Liver (tissue), 9 donors: Measurements from ENCODE around the gene GPBP1L1. TPM values are rescaled to one million over a fixed set of nuclear protein-coding genes. Genes with fewer than 3 reads are reported as not detected.

Experiments used
- DNase-seq: peaks from one replicate; pipeline ENCODE4 v3.0.0-alpha.2; 2017; ENCODE audit warnings: low spot score
- H3K27ac ChIP-seq, 2 donors: one replicate each; pipeline ENCODE4 v1.7.0; 2013; ENCODE audit warnings: inconsistent platforms in 2 of 2, low read length in 2 of 2, control low read depth in 1 of 2, low read depth in 1 of 2, mild to moderate bottlenecking in 1 of 2
- H3K27me3 ChIP-seq, 4 donors: one replicate each; pipeline versions ENCODE4 v1.6.1 to v1.7.0; 2013; ENCODE audit warnings: low read length in 3 of 4, inconsistent platforms in 1 of 4, mild to moderate bottlenecking in 1 of 4, moderate library complexity in 1 of 4; ENCODE audit not compliant: control insufficient read depth in 4 of 4, insufficient read depth in 4 of 4
- H3K36me3 ChIP-seq, 4 donors: one replicate each; pipeline versions ENCODE4 v1.6.1 to v1.7.0; 2013; ENCODE audit warnings: low read length in 3 of 4, mild to moderate bottlenecking in 3 of 4, low read depth in 1 of 4, moderate library complexity in 1 of 4; ENCODE audit not compliant: control insufficient read depth in 4 of 4, insufficient read depth in 3 of 4
- H3K4me1 ChIP-seq, 4 donors: one replicate each; pipeline versions ENCODE4 v1.6.1 to v1.7.0; 2013; ENCODE audit warnings: low read length in 3 of 4, mild to moderate bottlenecking in 3 of 4, moderate library complexity in 1 of 4; ENCODE audit not compliant: control insufficient read depth in 4 of 4, insufficient read depth in 4 of 4
- H3K4me3 ChIP-seq, 3 donors: one replicate each; pipeline versions ENCODE4 v1.6.1 to v1.7.0; 2013; ENCODE audit warnings: low read length in 3 of 3, control low read depth in 1 of 3, low read depth in 1 of 3, mild to moderate bottlenecking in 1 of 3
- H3K9ac ChIP-seq, 2 donors: one replicate each; pipeline ENCODE4 v1.7.0; 2013; ENCODE audit warnings: low read length in 2 of 2, mild to moderate bottlenecking in 2 of 2, moderate library complexity in 2 of 2, control low read depth in 1 of 2, low read depth in 1 of 2
- H3K9me3 ChIP-seq, 4 donors: one replicate each; pipeline versions ENCODE4 v1.6.1 to v1.7.0; 2013; ENCODE audit warnings: low read length in 3 of 4; ENCODE audit not compliant: control insufficient read depth in 4 of 4
- ATF3 ChIP-seq: IDR thresholded peaks from 2 replicates; pipeline ENCODE4 v1.6.1; 2016; ENCODE audit warnings: antibody characterized with exemption
- CTCF ChIP-seq: fragments of 150-350 bp; IDR thresholded peaks from 2 replicates; pipeline ENCODE4 v1.5.1; 2017; ENCODE audit warnings: improper control_type of control experiment, low read depth, low read length; ENCODE audit not compliant: missing input control
- EGR1 ChIP-seq, 2 donors: IDR thresholded peaks; 2 replicates each; pipeline ENCODE4 v1.6.1; 2016 to 2018; ENCODE audit warnings: antibody characterized with exemption in 2 of 2, low read depth in 2 of 2
- FOXA1 ChIP-seq: IDR thresholded peaks from 2 replicates; pipeline ENCODE4 v1.6.1; 2016; ENCODE audit warnings: antibody characterized with exemption
- FOXA2 ChIP-seq: IDR thresholded peaks from 2 replicates; pipeline ENCODE4 v1.6.1; 2016; ENCODE audit warnings: antibody characterized with exemption
- GABPA ChIP-seq, 2 donors: IDR thresholded peaks in 1 of 2; conservative IDR thresholded peaks in 1 of 2; 2 replicates each; pipeline ENCODE4 v1.6.1; 2016; ENCODE audit warnings: antibody characterized with exemption in 2 of 2, mild to moderate bottlenecking in 1 of 2, moderate library complexity in 1 of 2
- HNF4A ChIP-seq, 2 donors: conservative IDR thresholded peaks; 2 replicates each; pipeline ENCODE4 v1.6.1; 2016; ENCODE audit warnings: antibody characterized with exemption in 2 of 2, mild to moderate bottlenecking in 2 of 2
- HNF4G ChIP-seq: IDR thresholded peaks from 2 replicates; pipeline ENCODE4 v1.6.1; 2016; ENCODE audit warnings: antibody characterized with exemption
- JUND ChIP-seq, 2 donors: IDR thresholded peaks; 2 replicates each; pipeline ENCODE4 v1.6.1; 2016; ENCODE audit warnings: antibody characterized with exemption in 2 of 2
- MAX ChIP-seq: IDR thresholded peaks from 2 replicates; pipeline ENCODE4 v1.6.1; 2016; ENCODE audit warnings: antibody characterized with exemption
- NR2F2 ChIP-seq: IDR thresholded peaks from 2 replicates; pipeline ENCODE4 v1.6.1; 2016; ENCODE audit warnings: antibody characterized with exemption
- RAD21 ChIP-seq, 2 donors: IDR thresholded peaks; 2 replicates each; pipeline ENCODE4 v1.6.1; 2016; ENCODE audit warnings: antibody characterized with exemption in 2 of 2, mild to moderate bottlenecking in 2 of 2
- REST ChIP-seq: IDR thresholded peaks from 2 replicates; pipeline ENCODE4 v1.6.1; 2016; ENCODE audit warnings: antibody characterized with exemption, mild to moderate bottlenecking
- RXRA ChIP-seq, 2 donors: IDR thresholded peaks; 2 replicates each; pipeline ENCODE4 v1.6.1; 2017 to 2018; ENCODE audit warnings: antibody characterized with exemption in 2 of 2, mild to moderate bottlenecking in 1 of 2
- SP1 ChIP-seq: IDR thresholded peaks from 2 replicates; pipeline ENCODE4 v1.6.1; 2018; ENCODE audit warnings: antibody characterized with exemption, mild to moderate bottlenecking
- TAF1 ChIP-seq: conservative IDR thresholded peaks from 2 replicates; pipeline ENCODE4 v1.6.1; 2016; ENCODE audit warnings: antibody characterized with exemption, mild to moderate bottlenecking
- YY1 ChIP-seq: IDR thresholded peaks from 2 replicates; pipeline ENCODE4 v1.6.1; 2016; ENCODE audit warnings: antibody characterized with exemption, mild to moderate bottlenecking
- ZBTB33 ChIP-seq: IDR thresholded peaks from 2 replicates; pipeline ENCODE4 v1.6.1; 2016; ENCODE audit warnings: antibody characterized with exemption
- WGBS: extraction: QIAGEN DNeasy Blood & Tissue Kit; methylation state at CpG from one replicate; pipeline ENCODE4 v1.1.7; 2013; 5-methylcytosine and 5-hydroxymethylcytosine counted together
- polyA plus RNA-seq, 2 donors: library from polyadenylated mRNA; stranded (reverse) in 1 of 2; unstranded in 1 of 2; fragments of 200-250 nt in 1 of 2; fragments of >200 nt in 1 of 2; fragmentation: Nextera tagmentation in 1 of 2; extraction: Ambion mirVana in 1 of 2; gene quantifications; one replicate each; pipeline versions ENCODE4 v1.2.1 to v1.2.3, GENCODE V29; 2013 to 2015
- total RNA-seq, 2 donors: library from RNA; depleted of rRNA; stranded (reverse); fragments of >200 nt; gene quantifications; one replicate each; pipeline ENCODE4 v1.2.3, GENCODE V29; 2014
- donor health status: healthy.
- donor health status: healthy.
- donor health status: healthy.
- donor health status: healthy.
- donor health status: healthy.

The GPBP1L1 gene
- total and polyA plus RNA-seq, 4 donors, result 24.8 to 86.7 (median 53.5) TPM

- Histone ChIP-seq H3K9ac (no peak overlapping the region), H3K36me3 (peaks cover 6 to 45% (median 30%) of the 10 kb centered on the region in 4 donors), H3K4me3 (no peak overlapping the region), H3K27me3 (no peaks in the 10 kb centered on the region), H3K4me1 (no peaks in the 10 kb centered on the region), H3K9me3 (no peaks in the 10 kb centered on the region), H3K27ac (no peak overlapping the region)
- DNase-seq, result no peak
- WGBS, result 93% methylated on average over 1 of the region's 1 CpG
- no peak for TF ChIP-seq MAX
- TF ChIP-seq HNF4A (conservative IDR thresholded peaks at IDR 0.05), result no peak
- no peak for TF ChIP-seq HNF4G
- no peak for TF ChIP-seq YY1
- TF ChIP-seq EGR1 (IDR thresholded peaks at IDR 0.05; ENCODE audit: low read depth in 2 of 2), result no peak
Observed at GRCh38 chr1:45615885-45616284, 70.4 kb downstream of the GPBP1L1 start.

GRCh38 chr1:45612941-45613579, 73.3 kb downstream of the GPBP1L1 start:
- no peaks in the 10 kb centered on the region for H3K9me3 ChIP-seq
- peaks cover 0 to 2% (median 0%) of the 10 kb centered on the region in 4 donors for H3K4me1 ChIP-seq
- no peaks in the 10 kb centered on the region for H3K27me3 ChIP-seq
- no peak overlapping the region for H3K27ac ChIP-seq
- H3K4me3 ChIP-seq, result no peak overlapping the region
- H3K36me3 ChIP-seq, result peaks cover 6 to 43% (median 30%) of the 10 kb centered on the region in 4 donors
- no peak overlapping the region for H3K9ac ChIP-seq
- TF ChIP-seq FOXA1 (no peak), RXRA (IDR thresholded peaks at IDR 0.05) (no peak), EGR1 (IDR thresholded peaks at IDR 0.05; ENCODE audit: low read depth in 2 of 2) (no peak), ATF3 (no peak), HNF4A (conservative IDR thresholded peaks at IDR 0.05) (no peak)
- WGBS, result 84% methylated on average over 8 of the region's 8 CpGs
- no peak for DNase-seq

GRCh38 chr1:45610589-45611226, 75.6 kb downstream of the GPBP1L1 start:
- DNase-seq, result no peak
- H3K4me1 ChIP-seq, result peaks cover 0 to 2% (median 0%) of the 10 kb centered on the region in 4 donors
- H3K9ac ChIP-seq, result no peak overlapping the region
- TF ChIP-seq GABPA (IDR thresholded peaks at IDR 0.05 in 1 of 2, conservative IDR thresholded peaks at IDR 0.05 in 1 of 2), result no peak
- no peak for TF ChIP-seq FOXA2
- no peak for TF ChIP-seq SP1
- no peak for TF ChIP-seq HNF4A (conservative IDR thresholded peaks at IDR 0.05)
- TF ChIP-seq CTCF, result no peak
- no peak for TF ChIP-seq NR2F2
- TF ChIP-seq JUND (IDR thresholded peaks at IDR 0.05), result no peak
- no peak for TF ChIP-seq FOXA1
- no peak for TF ChIP-seq ZBTB33
- TF ChIP-seq HNF4G, result no peak
- no peak for TF ChIP-seq REST
- no peak for TF ChIP-seq TAF1
- TF ChIP-seq RAD21 (IDR thresholded peaks at IDR 0.05), result no peak
- no peak for TF ChIP-seq RXRA (IDR thresholded peaks at IDR 0.05)
- no peak for TF ChIP-seq ATF3
- TF ChIP-seq EGR1 (IDR thresholded peaks at IDR 0.05; ENCODE audit: low read depth in 2 of 2), result no peak
- TF ChIP-seq MAX, result no peak
- H3K36me3 ChIP-seq, result peaks cover 4 to 33% (median 25%) of the 10 kb centered on the region in 4 donors
- no peaks in the 10 kb centered on the region for H3K27me3 ChIP-seq
- H3K4me3 ChIP-seq, result no peak overlapping the region
- H3K9me3 ChIP-seq, result no peaks in the 10 kb centered on the region
- WGBS, result 97% methylated on average over 10 of the region's 10 CpGs
- H3K27ac ChIP-seq, result no peak overlapping the region
